PC-3 (cell line): Measurements from ENCODE around the gene INAVA. TPM values are rescaled to one million over a fixed set of nuclear protein-coding genes. Genes with fewer than 3 reads are reported as not detected.

Source experiments
- ATAC-seq: fragments of 200-7000 bp; cut with Tn5 transposase; 2 replicates; pipeline ENCODE4 v1.9.1; 2020; ENCODE audit warnings: mild to moderate bottlenecking, moderate library complexity
- BruUV-seq: library from RNA; stranded (reverse); fragments of 400-500 nt; replicated peaks from 2 replicates; lab custom pipeline; 2021; lab: Mats Ljungman, UMichigan
- CTCF ChIA-PET: fragments of 300-600 bp; sonication (Branson Sonifier 250); formaldehyde crosslinking; loops from one replicate; lab custom pipeline; 2022; ENCODE audit warnings: antibody characterized with exemption; lab: Charles Lee
- POLR2A ChIA-PET: fragments of 300-600 bp; sonication (Branson Sonifier 250); formaldehyde crosslinking; loops from one replicate; lab custom pipeline; 2022; ENCODE audit warnings: antibody characterized with exemption; ENCODE audit not compliant: unreplicated experiment; lab: Charles Lee
- DNase-seq: peaks from one replicate; pipeline ENCODE4 v3.0.0-alpha.2; 2015
- H2AFZ ChIP-seq: fragments of 300-600 bp; sonication (generic); 2 replicates; pipeline ENCODE4 v1.6.0; 2016; ENCODE audit warnings: antibody characterized with exemption, low read length
- H3F3A ChIP-seq: fragments of 300-600 bp; sonication (generic); one replicate; pipeline ENCODE4 v1.6.0; 2017; ENCODE audit warnings: antibody characterized with exemption, low read length, control low read depth, mild to moderate bottlenecking; ENCODE audit not compliant: unreplicated experiment
- H3K27ac ChIP-seq: fragments of 300-600 bp; sonication (generic); 2 replicates; pipeline ENCODE4 v1.5.1; 2016; ENCODE audit warnings: mild to moderate bottlenecking, low read length
- H3K27me3 ChIP-seq: fragments of 300-600 bp; sonication (generic); 2 replicates; pipeline ENCODE4 v1.6.1; 2016; ENCODE audit warnings: low read length, mixed read lengths
- H3K36me3 ChIP-seq: fragments of 300-600 bp; sonication (generic); 2 replicates; pipeline ENCODE4 v1.6.1; 2016; ENCODE audit warnings: low read depth, mixed run types, low read length, mixed read lengths
- H3K4me1 ChIP-seq: fragments of 300-600 bp; sonication (generic); 2 replicates; pipeline ENCODE4 v1.5.1; 2016; ENCODE audit warnings: low read length; ENCODE audit not compliant: insufficient read depth
- H3K4me2 ChIP-seq: fragments of 300-600 bp; sonication (generic); 2 replicates; pipeline ENCODE4 v1.6.0; 2016; ENCODE audit warnings: low read length
- H3K4me3 ChIP-seq: fragments of 300-600 bp; sonication (generic); 2 replicates; pipeline ENCODE4 v1.5.1; 2016; ENCODE audit warnings: mild to moderate bottlenecking, low read length, mixed read lengths
- H3K79me2 ChIP-seq: fragments of 300-600 bp; sonication (generic); 2 replicates; pipeline ENCODE4 v1.6.1; 2017; ENCODE audit warnings: low read length, mixed read lengths
- H3K9ac ChIP-seq: fragments of 300-600 bp; sonication (generic); 2 replicates; pipeline ENCODE4 v1.6.0; 2016; ENCODE audit warnings: mild to moderate bottlenecking, low read length
- H3K9me2 ChIP-seq: fragments of 300-600 bp; sonication (generic); replicated peaks from 2 replicates; pipeline ENCODE4 v1.6.1; 2016; ENCODE audit warnings: mixed run types, low read length, mixed read lengths
- H3K9me3 ChIP-seq: fragments of 300-600 bp; sonication (generic); 2 replicates; pipeline ENCODE4 v1.6.1; 2016; ENCODE audit warnings: low read length, mixed read lengths
- H4K20me1 ChIP-seq: fragments of 300-600 bp; sonication (generic); 2 replicates; pipeline ENCODE4 v1.6.1; 2016; ENCODE audit warnings: low read length, mixed read lengths
- EZH2 ChIP-seq: fragments of 300-600 bp; sonication (generic); IDR thresholded peaks from one replicate; pipeline ENCODE4 v1.6.1; 2017; ENCODE audit warnings: antibody characterized with exemption, mild to moderate bottlenecking, low read length; ENCODE audit not compliant: unreplicated experiment
- EZH2phosphoT487 ChIP-seq: fragments of 300-600 bp; sonication (generic); IDR thresholded peaks from 2 replicates; pipeline ENCODE4 v1.6.1; 2018; ENCODE audit warnings: mild to moderate bottlenecking, antibody characterized with exemption, low read length, borderline replicate concordance
- intact Hi-C: fragments of 100-400 bp; cut with micrococcal nuclease; formaldehyde crosslinking; loops from 2 replicates; pipeline ENCODE4 v1.9.0; 2023
- total RNA-seq: library from RNA; depleted of rRNA; stranded (reverse); fragments of >200 nt; gene quantifications from 2 replicates; pipeline ENCODE4 v1.2.3, GENCODE V29; 2014
- TF ChIP-seq, protein P1 (sequence below): fragments of 300-600 bp; sonication (generic); conservative IDR thresholded peaks from 2 replicates; pipeline ENCODE4 v1.5.1; 2017; ENCODE audit warnings: antibody characterized with exemption, low read depth, mild to moderate bottlenecking, low read length

Gene INAVA
- total RNA-seq, 1 experiment from 2014 or later: 102 TPM

DNA sequence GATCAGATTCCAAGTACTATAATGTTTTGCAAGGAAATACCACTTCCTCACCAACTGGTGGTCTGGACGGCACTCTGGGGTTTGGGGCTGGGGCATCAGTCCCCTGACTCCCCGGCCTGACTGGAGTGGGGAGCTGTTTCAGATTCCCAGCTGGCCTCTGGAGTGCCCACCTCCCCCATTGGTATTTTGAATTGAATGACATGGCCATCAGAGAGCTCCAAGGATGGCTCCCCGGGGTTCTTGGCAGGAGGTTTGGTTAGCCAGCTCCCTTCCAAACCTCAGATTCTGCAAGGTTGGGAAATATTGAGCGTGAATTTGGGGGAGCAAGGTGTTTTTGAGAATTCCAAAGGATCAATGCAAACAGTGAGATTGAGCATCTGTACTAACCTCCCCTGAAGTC lies 2.2 kb upstream of the INAVA start:
- intact Hi-C loops: loop anchor here (5.0 kb wide), 1 partner anchor 220 kb away; the partner anchor contains the start of gene CACNA1S
- POLR2A ChIA-PET: no interaction called here
- Histone ChIP-seq H3F3A (peaks cover 13% of the 10 kb centered on the region), H3K4me1 (peaks cover 73% of the 10 kb centered on the region), H3K79me2 (peaks cover 65% of the 10 kb centered on the region), H3K36me3 (no peaks in the 10 kb centered on the region), H3K4me2 (peak overlapping the region; percentile 86), H3K9me2 (no peaks in the 10 kb centered on the region), H3K27ac (peak overlapping the region; percentile 74), H3K27me3 (no peaks in the 10 kb centered on the region), H3K4me3 (peak overlapping the region; percentile 67), H3K9ac (peak overlapping the region; percentile 83), H2AFZ (no peak overlapping the region), H4K20me1 (peaks cover 6% of the 10 kb centered on the region), H3K9me3 (no peaks in the 10 kb centered on the region)
- no TSS peak for BruUV-seq
- TF ChIP-seq, protein P1, sequence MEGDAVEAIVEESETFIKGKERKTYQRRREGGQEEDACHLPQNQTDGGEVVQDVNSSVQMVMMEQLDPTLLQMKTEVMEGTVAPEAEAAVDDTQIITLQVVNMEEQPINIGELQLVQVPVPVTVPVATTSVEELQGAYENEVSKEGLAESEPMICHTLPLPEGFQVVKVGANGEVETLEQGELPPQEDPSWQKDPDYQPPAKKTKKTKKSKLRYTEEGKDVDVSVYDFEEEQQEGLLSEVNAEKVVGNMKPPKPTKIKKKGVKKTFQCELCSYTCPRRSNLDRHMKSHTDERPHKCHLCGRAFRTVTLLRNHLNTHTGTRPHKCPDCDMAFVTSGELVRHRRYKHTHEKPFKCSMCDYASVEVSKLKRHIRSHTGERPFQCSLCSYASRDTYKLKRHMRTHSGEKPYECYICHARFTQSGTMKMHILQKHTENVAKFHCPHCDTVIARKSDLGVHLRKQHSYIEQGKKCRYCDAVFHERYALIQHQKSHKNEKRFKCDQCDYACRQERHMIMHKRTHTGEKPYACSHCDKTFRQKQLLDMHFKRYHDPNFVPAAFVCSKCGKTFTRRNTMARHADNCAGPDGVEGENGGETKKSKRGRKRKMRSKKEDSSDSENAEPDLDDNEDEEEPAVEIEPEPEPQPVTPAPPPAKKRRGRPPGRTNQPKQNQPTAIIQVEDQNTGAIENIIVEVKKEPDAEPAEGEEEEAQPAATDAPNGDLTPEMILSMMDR: no peak
- TF ChIP-seq EZH2: no peak
- TF ChIP-seq EZH2phosphoT487: no peak
- DNase-seq (no peak), ATAC-seq (no peak)
- CTCF ChIA-PET: interaction anchor here (0.5 kb wide), 1 partner anchor 278 kb away, joined by 8 read pairs; no protein-coding TSS in a partner anchor

DNA sequence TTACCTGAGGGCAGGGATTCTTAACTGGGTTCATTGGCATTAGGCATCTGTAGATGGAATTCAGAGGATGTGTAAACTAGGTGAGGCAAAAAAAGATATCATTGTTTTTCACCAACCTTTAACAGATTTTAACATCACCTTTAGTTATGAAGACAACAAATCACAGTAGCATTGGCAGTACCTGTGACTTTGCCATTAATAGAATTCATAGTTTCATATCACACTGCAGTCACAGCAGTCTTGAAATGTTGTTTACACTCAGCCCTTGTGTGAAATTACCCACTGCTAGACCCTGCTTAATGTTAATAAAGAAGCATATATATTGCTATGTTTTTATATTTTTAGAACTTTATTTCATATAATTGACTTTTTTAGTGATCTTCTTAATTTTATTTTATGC lies 1.7 kb upstream of the INAVA start:
- no peak for ATAC-seq
- H3K9me2 ChIP-seq: no peaks in the 10 kb centered on the region
- peak overlapping the region; percentile 86 for H3K4me2 ChIP-seq
- TF ChIP-seq EZH2phosphoT487 (no peak), EZH2 (no peak)
- TF ChIP-seq, protein P1: no peak
- H2AFZ ChIP-seq: peak overlapping the region; percentile 54; the same call in 1 of the 2 replicates
- peaks cover 69% of the 10 kb centered on the region for H3K79me2 ChIP-seq
- intact Hi-C loops: loop anchor here (5.0 kb wide), 1 partner anchor 219 kb away; the partner anchor contains the start of gene CACNA1S
- peaks cover 77% of the 10 kb centered on the region for H3K4me1 ChIP-seq
- H3K27me3 ChIP-seq: no peaks in the 10 kb centered on the region
- H3K4me3 ChIP-seq: peak overlapping the region; percentile 67
- TSS peak; percentile 34 for BruUV-seq
- peaks cover 10% of the 10 kb centered on the region for H4K20me1 ChIP-seq
- peak; percentile 37 for DNase-seq
- H3K36me3 ChIP-seq: no peaks in the 10 kb centered on the region; the same call in 1 of the 2 replicates
- no peaks in the 10 kb centered on the region for H3K9me3 ChIP-seq
- POLR2A ChIA-PET: interaction anchor here (0.7 to 0.8 kb wide), 2 partner anchors 262 to 271 kb away, joined by 4 read pairs; partner anchors contain the start of gene TMEM9
- CTCF ChIA-PET: interaction anchor here (0.5 kb wide), 1 partner anchor 135 kb away, joined by 13 read pairs; no protein-coding TSS in a partner anchor
- peak overlapping the region; percentile 74 for H3K27ac ChIP-seq
- H3F3A ChIP-seq: peaks cover 13% of the 10 kb centered on the region
- peak overlapping the region; percentile 10; the same call in 1 of the 2 replicates for H3K9ac ChIP-seq

DNA sequence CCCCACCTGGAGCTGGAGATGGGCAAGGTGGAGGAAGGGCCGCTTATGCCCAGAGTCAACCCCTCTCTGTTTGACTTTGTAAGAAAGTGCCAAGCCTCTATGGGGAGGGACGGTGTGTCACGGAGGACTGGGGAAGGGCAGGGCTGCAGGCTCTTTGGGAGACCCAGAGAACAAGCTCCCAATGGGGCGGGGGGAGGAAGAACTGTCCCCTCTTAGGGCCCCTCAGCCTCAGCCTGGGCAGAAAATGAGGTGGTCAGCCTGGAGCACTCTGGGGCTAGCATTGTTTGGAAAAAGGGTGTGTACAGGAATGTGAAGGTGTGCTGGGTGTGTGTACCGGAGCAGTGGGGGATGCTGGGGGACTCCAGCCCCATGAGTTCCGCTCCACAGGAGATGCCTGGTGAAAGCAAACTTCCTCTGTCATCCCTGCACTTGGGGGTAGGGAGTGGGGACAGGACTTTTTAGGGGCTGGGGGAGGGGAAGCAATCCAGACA lies 1.2 kb upstream of the INAVA start:
- ChIA-PET CTCF (interaction anchor here (0.5 to 0.6 kb wide), 2 partner anchors 134 to 271 kb away, joined by 4 to 13 read pairs; no protein-coding TSS in a partner anchor), POLR2A (interaction anchor here (0.5 to 0.8 kb wide), 3 partner anchors 10 to 271 kb away, joined by 4 to 5 read pairs (median 4); partner anchors contain the start of gene TMEM9)
- Histone ChIP-seq H3K9ac (peak overlapping the region; percentile 10), H3K79me2 (peaks cover 74% of the 10 kb centered on the region), H3K9me3 (no peaks in the 10 kb centered on the region), H4K20me1 (peaks cover 11% of the 10 kb centered on the region), H3K4me2 (peak overlapping the region; percentile 86), H3K4me1 (peaks cover 77% of the 10 kb centered on the region), H3K4me3 (peak overlapping the region; percentile 67), H3K27ac (peak overlapping the region; percentile 74), H3K27me3 (no peaks in the 10 kb centered on the region), H3K9me2 (no peaks in the 10 kb centered on the region), H3F3A (peaks cover 13% of the 10 kb centered on the region), H2AFZ (peak overlapping the region; percentile 54), H3K36me3 (peaks cover 5% of the 10 kb centered on the region; the same call in 1 of the 2 replicates)
- TF ChIP-seq EZH2 (no peak), EZH2phosphoT487 (no peak)
- TF ChIP-seq, protein P1: no peak
- intact Hi-C loops: loop anchor here (5.0 kb wide), 1 partner anchor 219 kb away; the partner anchor contains the start of gene CACNA1S
- DNase-seq: peak; percentile 91
- peak; percentile 34 for ATAC-seq
- BruUV-seq: no TSS peak
